ENCODE data around the gene GFOD1.

GRCh38 chr6:13439644-13440043 is 47.8 kb downstream of the GFOD1 start:
- TF ChIP-seq CTCF (IDR thresholded peaks at IDR 0.05): no peak
- TF ChIP-seq POLR2A (IDR thresholded peaks at IDR 0.05): no peak
